Stimulated activated CD8-positive, alpha-beta memory T cell treated with anti-CD3 and anti-CD28 coated beads, Interleukin-12 subunit alpha, Interleukin-12 subunit beta, amount 100 ng/mL, for 24 hours (primary cell): Measurements from ENCODE around the gene FBXO27.
"Not testable (repeated sequence)": the region's sequence is repeated elsewhere in the genome, so short reads cannot be mapped to it uniquely, and the experiment has no call there.

Experiments
- DNase-seq: peaks from one replicate; pipeline ENCODE4 v3.0.0-alpha.2; 2020; ENCODE audit errors: extremely low read depth

The FBXO27 gene

GRCh38 chr19:39038098-39038497 lies 5.7 kb upstream of the FBXO27 start:
- no peak for DNase-seq

- no peak for DNase-seq
Observed at GRCh38 chr19:39037194-39037593, 4.8 kb upstream of the FBXO27 start.

GRCh38 chr19:39036581-39036980 lies 4.2 kb upstream of the FBXO27 start:
- no peak for DNase-seq

- peak; percentile 54 for DNase-seq
Observed at GRCh38 chr19:39031368-39032062, 834 bp downstream of the FBXO27 start.

- DNase-seq, result no peak
Observed at GRCh38 chr19:39030854-39031367, 1.4 kb downstream of the FBXO27 start.

- no peak for DNase-seq
Observed at GRCh38 chr19:39024875-39025641, 7.3 kb downstream of the FBXO27 start.

GRCh38 chr19:39021063-39021462 lies 11.3 kb downstream of the FBXO27 start:
- no peak for DNase-seq

GRCh38 chr19:39017646-39018045 lies 14.7 kb downstream of the FBXO27 start:
- no peak for DNase-seq

- DNase-seq, result no peak
Observed at GRCh38 chr19:39017026-39017425, 15.3 kb downstream of the FBXO27 start.

GRCh38 chr19:39014037-39014436 lies 18.3 kb downstream of the FBXO27 start:
- DNase-seq, result no peak

GRCh38 chr19:39009001-39009400 lies 23.3 kb downstream of the FBXO27 start:
- no peak for DNase-seq

GRCh38 chr19:39008137-39008536 lies 24.2 kb downstream of the FBXO27 start:
- no peak for DNase-seq

- DNase-seq, result no peak
Observed at GRCh38 chr19:39007096-39007495, 25.3 kb downstream of the FBXO27 start.

- no peak for DNase-seq
Observed at GRCh38 chr19:39004403-39004802, 27.9 kb downstream of the FBXO27 start.

GRCh38 chr19:39003796-39004195 lies 28.6 kb downstream of the FBXO27 start:
- DNase-seq, result no peak

- no peak for DNase-seq
Observed at GRCh38 chr19:39003188-39003587, 29.2 kb downstream of the FBXO27 start.

- no peak for DNase-seq
Observed at GRCh38 chr19:39001041-39001440, 31.3 kb downstream of the FBXO27 start.

- not testable (repeated sequence) for DNase-seq
Observed at GRCh38 chr19:38997576-38997975, 34.8 kb downstream of the FBXO27 start.

- no peak for DNase-seq
Observed at GRCh38 chr19:38993271-38993670, 39.1 kb downstream of the FBXO27 start.

GRCh38 chr19:38990949-38991697 lies 41.2 kb downstream of the FBXO27 start:
- no peak for DNase-seq

GRCh38 chr19:38989614-38990013 lies 42.7 kb downstream of the FBXO27 start:
- not testable (repeated sequence) for DNase-seq

- DNase-seq, result no peak
Observed at GRCh38 chr19:38989066-38989605, 43.2 kb downstream of the FBXO27 start.
